Activated CD4-positive, alpha-beta T cell treated with anti-CD3 and anti-CD28 coated beads, Interleukin-2, amount 50 U/mL, for 1 hour (primary cell): ENCODE results near the gene REEP1.

Experiments
- DNase-seq: peaks from one replicate; pipeline ENCODE4 v3.0.0-alpha.2; 2020

REEP1 gene

GRCh38 chr2:86344404-86344803 lies 7.0 kb upstream of the REEP1 start:
- no peak for DNase-seq

GRCh38 chr2:86342488-86342887 lies 5.1 kb upstream of the REEP1 start:
- DNase-seq, result no peak

GRCh38 chr2:86341470-86341869 lies 4.0 kb upstream of the REEP1 start:
- no peak for DNase-seq

DNA sequence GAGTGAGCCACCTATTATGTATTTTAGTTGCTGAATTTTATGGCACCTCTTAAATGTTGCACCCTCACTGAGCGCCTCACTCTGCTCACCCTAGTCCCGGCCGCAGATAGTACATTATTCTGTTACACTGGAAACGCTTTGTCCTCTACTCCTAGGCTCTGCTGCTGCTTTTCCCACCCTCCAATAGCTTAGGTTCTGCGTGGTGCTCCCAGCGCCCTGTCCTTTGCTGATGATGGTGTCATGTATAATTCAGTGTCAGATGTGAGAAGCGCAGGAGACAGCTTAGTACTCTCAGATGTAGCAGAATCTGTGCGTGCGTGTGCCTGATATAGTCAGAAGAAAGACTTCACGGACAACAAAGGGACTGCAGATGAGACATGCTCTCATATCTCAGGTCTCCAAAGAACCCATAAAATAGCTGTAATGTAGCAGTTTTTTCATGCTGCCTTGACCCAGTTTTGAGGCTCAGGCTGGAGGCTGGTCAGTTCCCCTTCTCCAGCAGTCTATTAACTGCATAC lies 1.4 kb upstream of the REEP1 start:
- DNase-seq, result no peak

DNA sequence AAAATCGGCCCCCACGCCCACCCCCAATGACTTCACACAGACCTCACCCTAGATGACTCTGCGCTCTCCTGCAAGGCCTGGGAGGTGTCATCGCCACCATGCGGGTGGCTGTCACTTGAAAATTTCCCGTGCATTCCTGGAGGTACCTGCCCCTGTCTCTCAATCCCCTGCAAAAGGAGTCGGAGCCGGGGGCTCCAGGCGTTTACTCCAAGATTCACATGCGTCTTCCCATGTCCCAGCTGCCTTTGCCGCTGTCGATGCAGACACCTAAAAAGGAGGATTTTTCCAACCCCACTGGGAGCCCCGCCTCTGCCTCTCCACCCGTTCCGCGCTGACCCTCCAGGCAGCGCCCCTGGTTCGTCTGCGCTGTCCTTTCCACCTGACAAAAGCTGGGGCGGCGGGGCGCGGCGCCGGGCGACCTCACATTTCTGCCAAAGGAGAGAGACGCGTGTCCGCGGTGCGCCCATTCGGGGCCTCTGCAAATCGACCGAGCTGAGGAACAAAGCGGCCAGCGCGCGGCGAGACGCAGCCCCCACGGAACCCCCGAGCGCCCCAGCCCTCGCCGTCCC lies 667 bp downstream of the REEP1 start:
- DNase-seq, result no peak

- DNase-seq, result no peak
These were observed 1.4 kb downstream of the REEP1 start for GRCh38 chr2:86335865-86336674.

DNA sequence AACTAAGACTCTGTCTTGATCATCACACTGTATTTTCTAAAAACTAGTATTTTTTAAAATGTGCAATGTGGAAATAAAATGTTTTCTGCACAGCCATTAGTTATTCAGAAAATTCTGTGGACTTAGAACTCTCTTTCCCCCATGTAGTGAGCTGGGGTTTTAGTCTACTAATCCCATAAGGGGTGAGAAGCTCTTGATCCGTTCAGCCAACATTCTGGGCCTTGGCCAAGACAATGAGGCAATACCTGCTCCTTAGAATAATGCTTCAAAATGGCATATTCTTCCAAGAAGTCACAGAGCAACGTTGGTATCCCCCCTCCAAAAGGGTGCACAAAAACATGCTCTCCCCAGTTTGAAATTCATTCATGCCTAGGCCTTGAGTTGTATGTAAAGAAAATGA lies 4.0 kb downstream of the REEP1 start:
- DNase-seq, result no peak

DNA sequence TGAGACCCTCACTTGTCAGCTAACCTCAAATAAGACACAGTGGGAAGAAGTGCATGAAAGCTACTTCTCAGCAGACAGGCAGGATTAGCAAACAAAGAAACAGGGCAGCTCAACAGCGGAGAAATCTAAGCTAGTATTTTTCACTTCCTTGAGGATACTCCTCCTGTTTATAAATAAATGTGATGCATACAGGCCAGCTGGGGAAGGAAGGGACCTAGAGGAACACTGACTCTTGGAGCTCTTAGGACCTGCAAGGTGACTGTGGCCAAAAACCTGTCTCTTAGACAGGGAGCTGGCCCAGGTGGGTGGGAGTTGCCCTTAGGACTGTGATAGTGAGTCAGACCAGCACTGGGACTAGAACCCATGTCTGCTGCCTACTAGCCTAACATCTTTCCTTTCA lies 4.8 kb downstream of the REEP1 start:
- no peak for DNase-seq

DNA sequence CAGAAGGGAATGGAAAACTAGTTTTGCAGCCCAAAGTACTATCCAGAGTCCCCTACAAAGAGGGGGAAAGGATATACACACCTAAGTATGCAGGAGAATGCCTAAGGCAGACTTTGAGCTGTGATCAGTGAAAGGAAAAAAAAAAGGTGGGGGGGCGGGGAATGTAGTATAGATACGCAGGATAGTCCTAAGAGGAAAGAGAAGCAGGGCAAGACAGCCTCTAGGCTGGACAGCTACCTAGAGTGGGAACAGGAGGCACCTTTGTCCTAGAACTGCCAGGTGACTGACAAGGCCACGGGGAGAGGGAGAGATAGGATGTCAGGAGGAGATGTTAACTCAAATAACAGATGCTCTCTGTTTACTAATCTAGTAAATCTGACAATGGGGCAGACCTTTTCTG lies 6.0 kb downstream of the REEP1 start:
- no peak for DNase-seq

DNA sequence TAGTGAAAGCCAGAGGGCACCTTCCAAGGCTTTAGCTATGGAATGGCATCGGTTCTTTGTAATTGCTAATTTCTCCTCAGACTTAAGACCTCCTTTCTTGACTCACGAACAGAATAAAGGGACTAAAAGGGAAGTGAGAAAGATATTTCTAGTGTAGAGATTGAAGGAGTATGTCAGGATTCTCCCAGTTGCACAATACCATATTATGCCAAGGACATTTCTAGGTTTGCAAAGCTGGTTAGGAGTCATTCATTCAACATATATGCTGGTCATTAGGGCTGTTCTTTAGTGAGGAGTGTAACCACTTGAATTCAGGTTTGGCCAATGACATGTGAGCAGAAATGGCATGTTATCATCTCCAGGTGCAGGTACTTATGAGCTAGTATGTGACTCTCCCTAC lies 7.4 kb downstream of the REEP1 start:
- no peak for DNase-seq

- no peak for DNase-seq
These were observed 14.0 kb downstream of the REEP1 start for GRCh38 chr2:86323273-86324021.

GRCh38 chr2:86319700-86320580 lies 17.5 kb downstream of the REEP1 start:
- DNase-seq, result no peak

GRCh38 chr2:86315084-86315483 lies 22.3 kb downstream of the REEP1 start:
- DNase-seq, result no peak

GRCh38 chr2:86314125-86314524 lies 23.3 kb downstream of the REEP1 start:
- DNase-seq, result no peak

- no peak for DNase-seq
These were observed 24.1 kb downstream of the REEP1 start for GRCh38 chr2:86313341-86313740.

GRCh38 chr2:86311879-86312278 lies 25.5 kb downstream of the REEP1 start:
- DNase-seq, result no peak

- DNase-seq, result no peak
These were observed 27.5 kb downstream of the REEP1 start for GRCh38 chr2:86309966-86310365.

DNA sequence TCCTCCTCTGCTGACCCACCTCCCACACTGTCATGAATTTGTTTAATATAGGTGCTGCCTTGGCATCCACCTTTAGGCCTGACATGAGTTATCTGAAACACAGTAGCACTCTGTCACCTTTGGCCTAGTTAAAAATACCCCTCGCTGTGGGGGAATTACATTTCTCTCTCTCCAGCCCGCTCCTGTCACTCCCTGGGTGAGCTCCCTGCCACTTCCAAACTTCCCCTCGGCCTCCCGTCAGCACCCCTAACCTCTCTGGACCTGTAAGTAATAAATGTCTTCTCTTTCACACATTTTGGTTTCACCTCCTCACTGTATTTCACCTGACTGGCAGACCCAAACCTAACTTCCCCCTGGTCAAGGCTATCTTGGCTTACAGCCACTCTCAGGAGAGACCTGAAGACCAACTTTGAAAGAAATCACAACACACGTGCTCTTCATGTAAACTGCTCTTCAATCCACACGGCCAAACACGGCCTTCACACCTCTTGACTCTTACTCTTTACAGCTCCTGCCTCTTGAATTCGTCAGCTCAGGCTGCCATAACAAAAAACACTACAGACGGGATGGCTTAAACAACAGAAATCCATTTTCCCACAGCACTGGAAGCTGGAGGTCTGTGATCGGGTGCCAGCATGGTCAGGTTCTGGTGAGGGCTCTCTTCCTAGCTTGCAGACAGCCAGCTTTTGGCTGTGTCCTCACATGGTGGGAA lies 28.3 kb downstream of the REEP1 start:
- no peak for DNase-seq

GRCh38 chr2:86308356-86308755 lies 29.1 kb downstream of the REEP1 start:
- DNase-seq, result no peak

- DNase-seq, result no peak
These were observed 30.0 kb downstream of the REEP1 start for GRCh38 chr2:86307431-86307830.

DNA sequence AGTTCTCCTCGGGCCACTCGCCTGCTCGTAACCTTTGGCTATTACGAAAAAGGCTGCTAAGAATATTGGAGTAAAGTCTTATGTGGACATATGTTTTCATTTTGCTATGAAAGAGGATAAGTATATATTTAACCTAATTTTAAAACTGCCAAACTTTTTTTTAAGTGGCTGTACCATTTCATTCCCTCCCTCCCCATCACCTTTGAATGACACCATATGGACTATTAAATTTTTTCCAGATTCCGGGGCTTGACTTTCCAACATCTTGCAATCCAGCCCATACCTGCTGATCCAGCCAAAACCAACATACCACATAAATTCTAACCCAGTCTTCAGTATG lies 31.5 kb downstream of the REEP1 start:
- DNase-seq, result no peak

GRCh38 chr2:86305195-86305914 lies 32.1 kb downstream of the REEP1 start:
- DNase-seq, result no peak
